GM19238 (cell line): ENCODE measurements around the gene CRTC1.
"Not testable (repeated sequence)": the region's sequence is repeated elsewhere in the genome, so short reads cannot be mapped to it uniquely, and the experiment has no call there.

Experiments
- DNase-seq: peaks from one replicate; pipeline ENCODE4 v3.0.0; 2011; ENCODE audit warnings: low spot score; ENCODE audit not compliant: insufficient read length

CRTC1 gene

GRCh38 chr19:18725841-18726770 lies 42.6 kb downstream of the CRTC1 start:
- DNase-seq, result no peak

GRCh38 chr19:18726846-18727245 lies 43.4 kb downstream of the CRTC1 start:
- no peak for DNase-seq

DNA sequence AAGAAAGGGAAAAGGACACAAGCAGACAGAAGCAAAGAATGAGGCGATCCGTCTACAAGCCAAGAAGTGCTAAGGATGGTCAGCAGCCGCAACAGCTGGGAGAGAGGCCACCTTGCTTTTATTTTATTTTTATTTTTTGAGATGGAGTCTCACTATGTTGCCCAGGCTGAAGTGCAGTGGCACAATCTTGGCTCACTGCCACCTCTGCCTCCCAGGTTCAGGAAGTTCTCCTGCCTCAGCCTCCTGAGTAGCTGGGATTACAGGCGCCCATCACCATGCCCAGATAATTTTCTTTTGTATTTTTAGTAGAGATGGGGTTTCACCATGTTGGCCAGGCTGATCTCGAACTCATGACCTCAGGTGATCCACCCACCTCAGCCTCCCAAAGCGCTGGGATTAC lies 44.1 kb downstream of the CRTC1 start:
- not testable (repeated sequence) for DNase-seq

GRCh38 chr19:18729933-18730530 lies 46.6 kb downstream of the CRTC1 start:
- no peak for DNase-seq

DNA sequence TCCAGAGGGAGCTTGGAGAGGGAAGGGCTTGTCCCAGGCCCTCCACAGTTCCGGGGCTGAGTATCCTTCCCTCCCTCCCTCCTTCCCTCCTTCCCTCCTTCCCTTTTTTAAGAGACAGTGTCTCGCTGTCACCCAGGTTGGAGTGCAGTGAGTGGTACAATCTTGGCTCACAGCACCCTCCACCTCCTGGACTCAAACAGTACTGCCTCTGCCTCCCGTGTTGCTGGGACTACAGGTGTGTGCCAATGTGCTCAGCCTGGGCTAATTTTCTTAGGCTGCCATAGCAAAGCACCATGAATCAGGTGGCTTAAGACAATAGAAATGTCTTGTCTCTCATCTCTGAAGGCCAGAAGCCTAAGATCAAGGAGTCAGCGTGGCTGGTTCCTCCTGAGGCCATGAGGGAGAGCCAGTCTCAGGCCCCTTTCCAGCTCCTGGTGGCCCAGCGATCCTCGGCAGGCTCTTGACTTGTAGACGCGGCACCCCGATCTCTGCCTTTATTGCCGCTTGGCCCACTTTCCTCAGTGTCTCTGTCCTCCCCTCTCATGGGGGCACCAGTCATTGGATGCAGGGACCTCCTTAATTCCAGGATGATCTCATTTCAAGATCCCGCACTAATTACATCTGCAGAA lies 47.5 kb downstream of the CRTC1 start:
- no peak for DNase-seq

DNA sequence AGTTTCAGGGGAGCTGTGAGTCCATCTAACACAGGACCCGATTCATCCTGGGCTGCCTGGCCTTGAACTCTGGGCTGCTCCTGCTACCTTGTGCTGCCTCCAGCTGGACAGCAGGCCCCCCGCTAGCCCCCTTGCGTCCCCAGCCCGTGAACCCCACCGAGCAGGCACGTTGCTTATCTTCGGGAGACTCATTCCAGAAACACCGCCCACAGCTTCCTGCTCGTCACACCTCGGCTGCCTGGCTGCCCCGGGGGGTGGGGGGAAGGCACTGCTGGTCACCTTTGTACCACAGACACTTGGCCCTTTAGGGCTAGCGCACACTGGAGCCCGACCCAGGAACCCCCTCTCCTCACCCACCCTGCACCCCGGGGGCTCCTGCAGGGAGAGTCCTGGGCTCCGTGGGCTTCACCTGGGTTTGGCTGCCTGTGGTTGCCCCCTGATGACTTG lies 48.1 kb downstream of the CRTC1 start:
- no peak for DNase-seq

GRCh38 chr19:18733196-18733647 lies 49.7 kb downstream of the CRTC1 start:
- DNase-seq, result no peak

DNA sequence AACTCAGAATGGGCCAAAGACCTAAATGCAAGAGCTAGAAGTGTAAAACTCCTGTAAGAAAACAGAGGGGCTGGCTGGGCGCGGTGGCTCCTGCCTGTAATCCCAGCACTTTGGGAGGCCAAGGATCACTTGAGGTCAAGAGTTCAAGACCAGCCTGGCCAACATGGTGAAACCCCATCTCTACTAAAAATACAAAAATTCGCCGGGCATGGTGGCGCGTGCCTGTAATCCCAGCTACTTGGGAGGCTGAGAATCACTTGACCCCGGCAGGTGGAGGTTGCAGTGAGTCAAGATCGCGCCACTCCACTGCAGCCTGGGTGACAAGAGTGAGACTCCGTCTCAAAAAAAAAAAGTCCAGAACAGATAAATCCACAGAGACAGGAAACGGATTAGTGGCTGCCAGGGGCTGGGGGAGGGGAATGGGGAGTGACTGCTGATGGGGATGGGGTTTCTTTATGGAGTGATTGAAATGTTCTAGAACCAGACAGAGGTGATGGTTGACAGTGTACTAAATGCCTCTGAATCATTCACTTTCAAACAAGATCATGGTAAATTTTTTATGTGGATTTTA lies 50.4 kb downstream of the CRTC1 start:
- DNase-seq, result not testable (repeated sequence)

- DNase-seq, result no peak
These were observed 51.8 kb downstream of the CRTC1 start for GRCh38 chr19:18735324-18735723.

DNA sequence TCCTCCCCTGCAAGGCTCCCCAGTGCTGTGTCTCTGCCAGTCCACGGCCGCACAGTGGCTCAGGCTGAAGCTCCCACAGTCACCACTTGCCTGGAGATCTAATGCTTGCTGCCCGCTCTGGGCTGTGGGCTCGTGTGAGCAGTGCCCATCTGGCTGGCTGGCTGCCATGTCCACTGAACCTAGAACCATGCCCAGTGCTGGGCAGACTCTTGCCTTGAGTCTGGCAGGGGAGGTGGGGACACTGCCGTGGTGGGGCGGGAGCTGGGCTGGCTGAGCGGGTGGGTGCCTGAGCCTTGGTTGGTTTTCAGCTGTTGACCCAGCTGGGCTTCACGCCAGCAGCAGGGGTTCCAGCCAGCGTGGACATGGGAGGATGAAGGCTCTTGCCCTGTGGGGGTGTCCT lies 52.3 kb downstream of the CRTC1 start:
- no peak for DNase-seq

- DNase-seq, result no peak
These were observed 53.2 kb downstream of the CRTC1 start for GRCh38 chr19:18736415-18737336.

DNA sequence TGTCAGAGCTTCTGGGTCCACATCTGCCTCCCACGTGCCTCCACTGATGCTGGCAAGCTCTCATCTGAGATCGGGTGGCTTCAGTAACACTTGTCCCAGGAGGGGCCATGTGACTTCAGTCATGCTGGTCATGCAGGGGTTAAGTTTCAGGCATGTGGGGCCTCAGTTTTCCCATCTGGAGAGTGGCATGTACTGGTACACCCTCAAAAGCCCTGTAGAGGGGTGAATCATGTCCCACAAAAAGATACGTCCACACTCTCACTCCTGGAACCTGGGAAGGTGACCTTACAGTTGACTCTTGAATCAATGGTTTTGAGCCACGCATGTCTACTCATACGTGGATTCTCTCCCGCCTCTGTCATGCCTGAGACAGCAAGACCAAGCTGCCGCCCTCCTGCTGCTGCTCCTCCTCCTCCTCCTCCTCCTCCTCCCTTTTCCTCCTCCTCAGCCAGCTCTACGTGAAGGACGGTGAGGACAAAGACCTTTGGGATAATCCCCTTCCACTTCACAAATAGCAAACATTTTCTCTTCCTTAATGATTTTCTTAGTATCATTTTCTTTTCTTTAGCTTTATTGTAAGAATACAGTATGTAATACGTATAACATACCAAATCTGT lies 54.0 kb downstream of the CRTC1 start:
- DNase-seq, result no peak

- DNase-seq, result no peak
These were observed 54.5 kb downstream of the CRTC1 start for GRCh38 chr19:18737954-18738351.

- no peak for DNase-seq
These were observed 55.6 kb downstream of the CRTC1 start for GRCh38 chr19:18738961-18739690.

DNA sequence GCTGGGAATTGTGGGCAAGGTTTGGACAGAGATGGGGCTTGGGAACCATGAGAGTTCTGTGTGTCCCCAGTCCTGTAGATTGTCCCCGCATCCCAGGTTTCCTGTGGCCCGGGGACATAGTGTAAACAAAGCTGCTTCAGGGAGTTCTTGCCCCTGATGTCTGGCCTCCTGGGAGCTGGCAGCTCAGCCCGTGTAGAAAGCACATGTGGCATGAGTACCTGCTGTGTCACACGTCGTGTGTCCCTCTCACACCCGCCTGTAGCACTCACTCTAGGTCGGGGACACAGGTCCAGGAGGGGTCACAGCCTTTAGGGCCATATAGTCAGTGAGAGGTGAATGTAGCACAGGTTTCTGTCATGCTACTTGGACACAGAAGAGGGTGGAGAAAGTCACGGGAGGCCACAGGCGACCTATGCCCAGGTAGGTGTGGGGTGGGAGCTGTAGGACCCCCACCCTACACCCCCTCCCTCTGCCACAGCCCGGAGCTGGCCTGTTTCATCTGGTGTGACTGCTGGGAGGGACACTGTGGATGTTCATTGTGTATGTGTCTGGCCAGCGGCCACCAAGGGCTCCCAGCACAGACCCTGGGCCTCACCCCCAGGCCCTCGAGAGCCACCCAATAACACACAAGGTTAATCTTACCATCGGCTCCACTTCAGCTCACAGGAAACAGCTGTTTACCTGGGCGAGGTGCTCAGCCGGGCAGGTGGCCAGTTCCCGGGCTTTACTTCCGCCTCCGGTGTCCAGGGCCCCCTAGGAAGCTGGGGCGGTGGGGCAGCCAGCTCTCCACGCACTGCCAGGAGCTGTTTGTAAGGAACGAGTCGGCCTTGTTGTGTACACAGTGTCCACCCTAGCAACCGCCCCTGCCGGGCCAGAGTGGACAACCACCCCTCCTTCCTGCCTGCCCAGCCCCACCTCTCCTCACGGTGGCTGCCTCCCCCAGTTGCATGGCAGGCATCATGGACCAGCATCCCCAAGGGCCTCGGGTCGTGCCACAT lies 57.9 kb downstream of the CRTC1 start:
- DNase-seq, result no peak

DNA sequence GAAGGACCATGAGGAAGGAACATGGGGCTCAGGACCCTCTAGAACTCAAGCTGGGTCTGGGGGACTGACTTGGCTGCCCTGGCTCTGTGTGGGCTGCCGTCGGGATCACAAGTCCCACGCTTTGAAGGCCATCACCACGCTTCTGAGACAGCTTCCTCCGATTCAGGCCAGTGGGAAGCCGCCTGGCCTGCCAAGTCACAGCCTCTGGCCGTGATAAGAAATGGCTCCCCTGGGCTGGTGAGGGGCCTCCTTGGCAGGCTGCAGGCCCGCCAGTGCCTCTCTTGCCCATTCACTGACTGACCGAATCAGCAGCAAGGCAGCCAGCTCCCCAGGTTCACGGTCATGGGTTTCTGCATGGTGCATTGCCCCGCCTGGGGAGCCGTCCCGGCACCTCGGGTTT lies 58.8 kb downstream of the CRTC1 start:
- DNase-seq, result no peak

DNA sequence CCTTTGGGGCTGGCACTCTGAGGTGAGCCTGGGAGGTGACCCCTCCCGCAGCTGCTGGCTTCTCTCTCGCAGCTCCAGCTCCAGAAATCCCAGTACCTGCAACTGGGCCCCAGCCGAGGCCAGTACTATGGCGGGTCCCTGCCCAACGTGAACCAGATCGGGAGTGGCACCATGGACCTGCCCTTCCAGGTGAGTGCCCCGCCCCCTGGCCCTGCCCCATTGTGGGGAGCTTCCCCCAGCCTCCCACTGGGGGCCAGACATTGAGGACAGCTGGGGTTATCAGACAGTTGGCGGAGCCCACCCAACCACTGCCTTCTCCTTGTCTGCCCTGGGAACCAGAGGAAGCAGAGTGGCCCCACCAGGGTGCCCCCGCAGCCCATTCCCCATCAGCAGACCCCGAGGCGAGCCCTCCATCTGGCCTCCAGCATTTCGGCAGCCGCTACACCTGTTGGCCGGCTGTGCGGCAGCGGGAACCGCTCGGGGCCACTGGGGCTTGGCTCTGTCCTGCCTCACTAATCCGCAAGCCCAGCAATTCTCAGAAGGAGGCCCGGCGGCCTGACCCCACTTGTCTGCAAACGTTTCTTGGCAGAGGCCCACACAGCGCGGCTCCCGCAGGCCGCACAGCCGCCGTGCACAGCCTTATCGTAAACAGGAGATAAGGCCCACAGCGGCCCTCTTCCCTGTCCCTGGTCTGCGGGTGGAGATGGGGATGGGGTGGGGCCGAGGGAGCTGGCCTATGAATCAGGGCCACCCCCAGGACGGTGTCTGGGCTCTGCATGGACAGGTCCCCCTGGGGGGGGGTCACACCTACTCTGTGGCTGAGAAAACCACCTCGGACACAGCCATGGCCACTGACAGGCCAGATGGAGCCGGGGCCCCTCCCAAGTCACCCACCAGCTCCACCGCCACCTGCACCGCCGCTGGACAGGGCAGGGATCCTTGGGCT lies 59.6 kb downstream of the CRTC1 start:
- DNase-seq, result no peak
